Endodermal cell (in vitro differentiated cells): ENCODE measurements around the gene ZFYVE19. TPM values are rescaled to one million over a fixed set of nuclear protein-coding genes. Genes with fewer than 3 reads are reported as not detected.

Experiments
- DNase-seq: peaks from one replicate; pipeline ENCODE4 v3.0.0-alpha.2; 2017
- H3K27ac ChIP-seq: 2 replicates; pipeline ENCODE4 v1.5.1; 2013; ENCODE audit warnings: mild to moderate bottlenecking, low read depth, low read length, moderate library complexity
- H3K27me3 ChIP-seq: 2 replicates; pipeline ENCODE4 v1.6.1; 2013; ENCODE audit warnings: mild to moderate bottlenecking, low read length, moderate library complexity; ENCODE audit not compliant: insufficient read depth, control insufficient read depth, poor library complexity, severe bottlenecking
- H3K36me3 ChIP-seq: 2 replicates; pipeline ENCODE4 v1.7.0; 2013; ENCODE audit warnings: mild to moderate bottlenecking, low read length, moderate library complexity; ENCODE audit not compliant: control insufficient read depth, insufficient read depth
- H3K4me1 ChIP-seq: one replicate; pipeline ENCODE4 v1.7.0; 2013; ENCODE audit warnings: low read length; ENCODE audit not compliant: control insufficient read depth, insufficient read depth
- H3K4me3 ChIP-seq: 2 replicates; pipeline ENCODE4 v1.5.1; 2013; ENCODE audit warnings: mild to moderate bottlenecking, low read length, moderate library complexity
- H3K9ac ChIP-seq: 2 replicates; pipeline ENCODE4 v1.6.1; 2013; ENCODE audit warnings: mild to moderate bottlenecking, low read length, moderate library complexity; ENCODE audit not compliant: poor library complexity, severe bottlenecking; ENCODE audit errors: extremely low read depth
- H3K9me3 ChIP-seq: 2 replicates; pipeline ENCODE4 v1.6.1; 2013; ENCODE audit warnings: mild to moderate bottlenecking, low read length, moderate library complexity; ENCODE audit not compliant: control insufficient read depth
- H3K27ac Mint-ChIP-seq: 2 replicates; pipeline ENCODE4 v1.8.0; 2020; ENCODE audit warnings: mixed read lengths
- H3K27me3 Mint-ChIP-seq: 2 replicates; pipeline ENCODE4 v1.8.0; 2021; ENCODE audit warnings: mild to moderate bottlenecking, mixed read lengths; ENCODE audit not compliant: insufficient read depth
- H3K36me3 Mint-ChIP-seq: 2 replicates; pipeline ENCODE4 v1.8.0; 2020; ENCODE audit warnings: low read depth, mixed read lengths
- H3K4me1 Mint-ChIP-seq: 2 replicates; pipeline ENCODE4 v1.8.0; 2020; ENCODE audit warnings: mixed read lengths
- H3K4me3 Mint-ChIP-seq: 2 replicates; pipeline ENCODE4 v1.8.0; 2020; ENCODE audit warnings: mild to moderate bottlenecking, moderate library complexity, mixed read lengths
- H3K9me3 Mint-ChIP-seq: 2 replicates; pipeline ENCODE4 v1.8.0; 2020; ENCODE audit warnings: mild to moderate bottlenecking, mixed read lengths
- WGBS, 2 experiments: methylation state at CpG; one replicate each; pipeline versions ENCODE4 v1.1.5 to v1.1.7; 2013; ENCODE audit warnings: missing lambda C conversion rate in 2 of 2, mixed read lengths in 1 of 2; ENCODE audit not compliant: insufficient coverage in 1 of 2, insufficient read length in 1 of 2; 5-methylcytosine and 5-hydroxymethylcytosine counted together
- total RNA-seq, 2 donors: library from RNA; stranded (reverse); fragmentation: NEBNext Ultra II Directional in 1 of 2; extraction: Animal tissue kit (Norgen Biotek cat#: 25700) in 1 of 2; gene quantifications; 2 replicates in 1 of 2; 3 replicates in 1 of 2; pipeline ENCODE4 v1.2.1, GENCODE V29; 2021
- TF ChIP-seq, protein P1 (sequence below): fragments of 200-600 bp; sonication (generic); conservative IDR thresholded peaks from 2 replicates; pipeline ENCODE4 v1.5.0; 2021; ENCODE audit warnings: antibody characterized with exemption, mild to moderate bottlenecking

ZFYVE19 gene
- total RNA-seq, 2 donors from 2014 or later: 15.6 to 15.9 TPM

GRCh38 chr15:40785814-40786213 is 21.1 kb upstream of the ZFYVE19 start:
- H3K27ac Mint-ChIP-seq: peak overlapping the region; percentile 44
- H3K4me3 Mint-ChIP-seq: no peak overlapping the region
- H3K9me3 Mint-ChIP-seq: no peaks in the 10 kb centered on the region
- H3K4me1 Mint-ChIP-seq: peaks cover 42% of the 10 kb centered on the region
- Histone ChIP-seq H3K4me3 (no peak overlapping the region), H3K9me3 (no peaks in the 10 kb centered on the region), H3K27me3 (no peaks in the 10 kb centered on the region), H3K9ac (no peak overlapping the region), H3K27ac (no peak overlapping the region), H3K4me1 (peaks cover 13% of the 10 kb centered on the region), H3K36me3 (no peaks in the 10 kb centered on the region)
- TF ChIP-seq, protein P1, sequence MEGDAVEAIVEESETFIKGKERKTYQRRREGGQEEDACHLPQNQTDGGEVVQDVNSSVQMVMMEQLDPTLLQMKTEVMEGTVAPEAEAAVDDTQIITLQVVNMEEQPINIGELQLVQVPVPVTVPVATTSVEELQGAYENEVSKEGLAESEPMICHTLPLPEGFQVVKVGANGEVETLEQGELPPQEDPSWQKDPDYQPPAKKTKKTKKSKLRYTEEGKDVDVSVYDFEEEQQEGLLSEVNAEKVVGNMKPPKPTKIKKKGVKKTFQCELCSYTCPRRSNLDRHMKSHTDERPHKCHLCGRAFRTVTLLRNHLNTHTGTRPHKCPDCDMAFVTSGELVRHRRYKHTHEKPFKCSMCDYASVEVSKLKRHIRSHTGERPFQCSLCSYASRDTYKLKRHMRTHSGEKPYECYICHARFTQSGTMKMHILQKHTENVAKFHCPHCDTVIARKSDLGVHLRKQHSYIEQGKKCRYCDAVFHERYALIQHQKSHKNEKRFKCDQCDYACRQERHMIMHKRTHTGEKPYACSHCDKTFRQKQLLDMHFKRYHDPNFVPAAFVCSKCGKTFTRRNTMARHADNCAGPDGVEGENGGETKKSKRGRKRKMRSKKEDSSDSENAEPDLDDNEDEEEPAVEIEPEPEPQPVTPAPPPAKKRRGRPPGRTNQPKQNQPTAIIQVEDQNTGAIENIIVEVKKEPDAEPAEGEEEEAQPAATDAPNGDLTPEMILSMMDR: no peak
- no peaks in the 10 kb centered on the region for H3K36me3 Mint-ChIP-seq
- DNase-seq: no peak
- H3K27me3 Mint-ChIP-seq: no peaks in the 10 kb centered on the region
- WGBS, 2 experiments: 88 to 95% methylated on average over 1 to 2 of the region's 2 CpGs

DNA sequence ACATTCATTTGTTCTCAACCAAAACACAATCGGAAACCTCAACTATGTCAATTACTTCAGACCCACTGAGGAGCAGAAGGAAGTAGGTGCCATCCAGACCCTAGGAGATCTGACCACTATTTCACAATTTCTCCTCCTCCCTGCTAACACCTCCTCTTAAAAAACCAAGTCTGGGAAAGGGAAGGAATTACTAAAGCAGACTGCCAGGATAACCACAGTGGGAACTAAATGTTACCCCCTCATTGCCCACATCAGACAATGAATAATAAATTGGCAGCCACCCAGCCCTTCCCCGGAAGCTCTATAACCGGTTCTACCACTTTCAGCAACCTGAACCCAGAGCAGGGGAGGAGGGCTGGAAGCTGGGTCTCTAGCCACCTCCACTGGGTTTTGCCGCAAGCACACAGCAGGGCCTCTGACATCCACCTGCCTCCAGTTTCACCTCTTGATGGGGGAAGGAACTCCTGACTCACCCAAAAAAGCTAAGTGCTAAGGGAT is 19.5 kb upstream of the ZFYVE19 start:
- WGBS, 2 experiments: 74 to 80% methylated on average over 2 to 4 of the region's 4 CpGs
- H3K4me1 Mint-ChIP-seq: peaks cover 42% of the 10 kb centered on the region

DNA sequence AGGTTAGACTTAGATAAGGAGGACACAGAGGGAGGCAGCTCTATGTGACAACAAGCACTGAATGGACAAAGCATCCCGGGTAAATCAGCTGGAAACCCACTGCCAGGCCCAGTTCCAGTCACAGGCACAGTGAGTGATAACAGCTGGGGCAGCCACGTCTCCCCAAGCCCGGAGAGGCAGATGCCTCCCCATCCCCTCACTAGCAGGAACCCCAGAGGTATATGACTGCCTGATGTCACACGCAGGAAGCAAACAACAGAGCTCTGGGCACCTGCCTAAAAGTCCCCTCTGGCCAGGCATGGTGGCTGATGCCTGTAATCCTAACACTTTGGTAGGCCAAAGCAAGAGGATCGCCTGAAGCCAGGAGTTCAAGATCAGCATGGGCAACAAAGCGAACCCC is 18.9 kb upstream of the ZFYVE19 start:
- no peaks in the 10 kb centered on the region for H3K9me3 ChIP-seq
- peaks cover 6% of the 10 kb centered on the region for H3K36me3 ChIP-seq
- peaks cover 13% of the 10 kb centered on the region for H3K4me1 ChIP-seq
- no peaks in the 10 kb centered on the region for H3K27me3 ChIP-seq
- peaks cover 42% of the 10 kb centered on the region for H3K4me1 Mint-ChIP-seq
- peak overlapping the region; percentile 88 for H3K27ac Mint-ChIP-seq
- no peak overlapping the region for H3K4me3 ChIP-seq
- H3K9me3 Mint-ChIP-seq: no peaks in the 10 kb centered on the region
- no peak overlapping the region for H3K27ac ChIP-seq
- TF ChIP-seq, protein P1: no peak
- no peaks in the 10 kb centered on the region for H3K27me3 Mint-ChIP-seq
- WGBS, 2 experiments: 77 to 83% methylated on average over 2 to 6 of the region's 6 CpGs
- no peak overlapping the region for H3K9ac ChIP-seq
- H3K36me3 Mint-ChIP-seq: peaks cover 10% of the 10 kb centered on the region
- DNase-seq: peak; percentile 65
- no peak overlapping the region for H3K4me3 Mint-ChIP-seq

More for the DNA sequence above, 19.5 kb upstream of the ZFYVE19 start:
- Histone ChIP-seq H3K36me3 (peaks cover 3% of the 10 kb centered on the region), H3K4me1 (peaks cover 13% of the 10 kb centered on the region), H3K27ac (no peak overlapping the region), H3K9ac (no peak overlapping the region), H3K9me3 (no peaks in the 10 kb centered on the region), H3K27me3 (no peaks in the 10 kb centered on the region), H3K4me3 (no peak overlapping the region)
- no peak overlapping the region for H3K4me3 Mint-ChIP-seq
- TF ChIP-seq, protein P1: no peak
- H3K9me3 Mint-ChIP-seq: no peaks in the 10 kb centered on the region
- H3K27ac Mint-ChIP-seq: peak overlapping the region; percentile 88
- H3K27me3 Mint-ChIP-seq: no peaks in the 10 kb centered on the region
- peak; percentile 87 for DNase-seq
- H3K36me3 Mint-ChIP-seq: peaks cover 7% of the 10 kb centered on the region
